ENCODE results near the gene HSFX4.
"Not testable (repeated sequence)": the region's sequence is repeated elsewhere in the genome, so short reads cannot be mapped to it uniquely, and the experiment has no call there.

HSFX4 gene

GRCh38 chrX:149938427-149938880 lies 9.1 kb downstream of the HSFX4 start, which contains the start of gene EOLA2:
Gene EOLA2, minus strand, starts transcription at chrX:149938491. Its CDS starts 4,617 bp downstream, at chrX:149933874.
- DNase-seq: peak; percentile 86

- DNase-seq: peak; percentile 58
Observed at GRCh38 chrX:149938881-149939654, 9.7 kb downstream of the HSFX4 start.

DNA sequence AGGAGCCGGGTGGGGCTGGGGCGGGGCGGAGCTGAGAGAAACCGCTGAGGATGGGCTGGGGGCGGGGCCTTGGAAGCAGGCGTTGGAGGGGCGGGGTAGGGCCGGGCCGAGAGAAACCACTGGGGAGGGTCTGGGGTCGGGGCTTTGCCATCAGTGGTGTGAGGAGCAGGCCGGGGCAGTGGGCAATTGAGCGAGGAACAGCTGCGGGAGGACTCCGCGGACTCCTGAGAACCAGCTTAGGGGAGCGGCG lies 10.2 kb downstream of the HSFX4 start:
- no peak for DNase-seq

DNA sequence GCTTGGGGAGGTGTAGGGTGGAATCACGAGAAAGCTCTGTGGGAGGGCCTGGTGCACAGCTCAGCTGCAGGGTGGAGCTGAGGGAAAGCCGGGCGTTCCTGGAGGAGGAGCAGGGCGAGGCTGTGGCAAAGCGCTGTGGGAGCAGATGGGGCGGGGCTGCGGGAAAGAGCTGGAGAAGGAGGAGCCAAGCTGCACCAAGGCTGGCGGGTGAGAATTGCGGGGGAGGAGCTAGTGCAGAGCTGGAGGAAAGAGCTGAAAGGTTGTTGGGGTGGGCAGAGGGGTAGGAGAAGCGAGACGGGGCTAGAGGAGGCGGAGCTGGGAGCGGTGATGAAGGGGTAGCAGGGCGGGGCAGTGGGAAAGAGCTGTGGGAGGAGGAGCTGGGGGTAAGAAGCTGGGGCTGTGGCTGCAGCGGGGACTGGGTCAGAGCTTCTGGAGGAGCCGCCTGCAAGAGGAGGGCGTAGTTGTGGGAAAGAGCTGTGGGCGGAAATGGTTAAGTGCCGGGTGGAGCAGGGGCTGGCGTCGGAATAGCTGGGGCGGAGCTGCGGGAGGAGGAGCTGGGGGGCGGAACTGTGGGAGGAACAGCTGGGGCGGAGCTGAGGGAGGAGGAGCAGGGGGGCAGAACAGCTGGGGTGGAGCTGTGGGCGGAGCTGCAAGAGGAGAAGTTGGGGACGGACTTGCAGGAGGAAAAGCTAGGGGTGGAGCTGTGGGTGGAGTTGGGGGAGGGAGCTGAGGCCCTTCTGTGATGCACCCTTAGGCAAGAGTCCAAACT lies 10.7 kb downstream of the HSFX4 start:
- DNase-seq: peak; percentile 88

DNA sequence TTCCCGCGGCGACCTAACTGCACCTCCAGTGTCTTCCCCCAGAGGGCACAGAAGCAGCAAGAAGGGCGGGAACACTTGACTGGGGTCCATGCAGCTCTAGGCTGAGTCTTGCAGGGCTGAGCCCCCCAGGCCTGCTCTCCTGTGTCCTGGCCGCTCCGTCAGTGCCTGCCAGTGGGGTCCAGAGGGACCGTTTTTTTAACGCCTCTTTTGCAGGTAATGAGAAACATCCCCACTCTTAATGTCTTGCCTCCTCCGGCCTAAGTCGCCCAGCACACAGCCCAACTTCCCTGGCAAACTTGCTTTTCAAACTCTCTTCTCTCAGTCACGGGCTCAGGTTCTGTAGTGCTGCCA lies 11.3 kb downstream of the HSFX4 start:
- DNase-seq: not testable (repeated sequence)

DNA sequence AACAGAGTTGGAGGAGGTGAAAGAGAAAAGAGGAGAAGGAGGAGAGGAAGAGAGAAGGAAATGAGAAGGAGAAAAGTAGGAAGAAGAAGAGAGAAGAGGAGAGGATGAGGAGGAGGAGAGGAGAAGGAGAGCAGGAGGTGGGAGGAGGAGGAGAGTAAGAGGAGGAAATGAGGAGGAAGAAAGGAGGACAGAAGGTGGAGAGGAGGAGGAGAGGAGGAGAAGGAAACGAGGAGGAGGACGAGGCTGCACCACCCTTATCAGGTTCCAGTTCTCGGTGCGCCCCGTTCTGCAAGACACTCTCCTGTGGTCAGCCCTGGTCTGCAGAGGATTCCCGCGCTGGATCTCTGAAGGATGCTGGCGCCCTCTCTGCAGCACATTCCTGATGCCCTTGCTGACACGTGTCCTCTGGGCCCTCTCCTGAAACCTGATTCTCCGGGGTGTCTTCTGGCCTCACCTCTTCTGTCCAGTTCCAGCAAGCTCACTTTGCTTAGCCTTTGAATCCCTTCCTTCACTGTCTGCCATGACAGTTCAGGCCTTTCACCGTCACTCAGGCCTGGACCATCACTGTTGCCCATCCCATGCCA lies 15.8 kb downstream of the HSFX4 start:
- not testable (repeated sequence) for DNase-seq

DNA sequence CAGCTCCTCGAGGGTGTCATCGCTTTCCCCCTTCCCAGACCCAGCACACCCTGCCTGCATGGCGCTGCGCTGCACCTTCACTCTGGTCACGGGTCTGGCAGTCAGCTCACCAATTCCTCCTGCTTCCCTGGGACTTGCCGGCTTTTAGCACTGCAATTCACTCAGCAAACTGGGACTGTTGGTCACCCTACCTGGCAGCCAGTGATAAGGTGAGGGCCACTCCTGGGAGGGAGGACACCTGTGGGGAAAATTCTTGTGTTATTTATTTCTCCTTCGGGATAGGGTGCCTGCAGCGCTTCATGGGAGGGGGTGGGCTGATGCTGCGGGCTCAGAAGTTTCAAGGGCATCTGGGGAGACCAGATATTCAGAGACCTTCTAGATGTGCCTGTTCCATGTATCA lies 16.4 kb downstream of the HSFX4 start:
- not testable (repeated sequence) for DNase-seq

DNA sequence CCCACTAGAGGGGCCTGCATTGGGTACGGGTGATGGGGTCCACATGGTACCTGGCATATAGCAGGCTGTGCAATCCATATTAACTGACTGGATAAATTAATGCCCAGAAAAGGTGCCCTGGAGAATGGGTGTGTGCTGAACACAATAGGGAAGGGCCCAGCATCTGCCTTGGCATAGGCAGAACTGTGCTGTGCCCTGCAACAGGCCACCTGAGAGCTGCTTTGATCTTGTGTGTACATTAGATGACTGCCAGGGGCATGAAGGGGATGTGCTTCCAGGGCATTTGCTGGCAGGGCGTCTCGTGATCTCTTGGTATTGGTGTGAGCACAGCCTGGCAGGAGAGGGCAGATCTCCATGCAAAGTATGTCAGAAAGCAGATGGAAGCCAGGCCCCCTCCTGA lies 17.6 kb downstream of the HSFX4 start:
- not testable (repeated sequence) for DNase-seq

GRCh38 chrX:149948016-149948415 lies 18.6 kb downstream of the HSFX4 start:
- DNase-seq: no peak

GRCh38 chrX:149949743-149950436 lies 20.5 kb downstream of the HSFX4 start:
- no peak for DNase-seq

GRCh38 chrX:149950681-149951080 lies 21.3 kb downstream of the HSFX4 start:
- DNase-seq: peak; percentile 0

GRCh38 chrX:149961572-149961971 lies 32.2 kb downstream of the HSFX4 start:
- DNase-seq: no peak

GRCh38 chrX:149962010-149962409 lies 32.6 kb downstream of the HSFX4 start:
- DNase-seq: no peak

DNA sequence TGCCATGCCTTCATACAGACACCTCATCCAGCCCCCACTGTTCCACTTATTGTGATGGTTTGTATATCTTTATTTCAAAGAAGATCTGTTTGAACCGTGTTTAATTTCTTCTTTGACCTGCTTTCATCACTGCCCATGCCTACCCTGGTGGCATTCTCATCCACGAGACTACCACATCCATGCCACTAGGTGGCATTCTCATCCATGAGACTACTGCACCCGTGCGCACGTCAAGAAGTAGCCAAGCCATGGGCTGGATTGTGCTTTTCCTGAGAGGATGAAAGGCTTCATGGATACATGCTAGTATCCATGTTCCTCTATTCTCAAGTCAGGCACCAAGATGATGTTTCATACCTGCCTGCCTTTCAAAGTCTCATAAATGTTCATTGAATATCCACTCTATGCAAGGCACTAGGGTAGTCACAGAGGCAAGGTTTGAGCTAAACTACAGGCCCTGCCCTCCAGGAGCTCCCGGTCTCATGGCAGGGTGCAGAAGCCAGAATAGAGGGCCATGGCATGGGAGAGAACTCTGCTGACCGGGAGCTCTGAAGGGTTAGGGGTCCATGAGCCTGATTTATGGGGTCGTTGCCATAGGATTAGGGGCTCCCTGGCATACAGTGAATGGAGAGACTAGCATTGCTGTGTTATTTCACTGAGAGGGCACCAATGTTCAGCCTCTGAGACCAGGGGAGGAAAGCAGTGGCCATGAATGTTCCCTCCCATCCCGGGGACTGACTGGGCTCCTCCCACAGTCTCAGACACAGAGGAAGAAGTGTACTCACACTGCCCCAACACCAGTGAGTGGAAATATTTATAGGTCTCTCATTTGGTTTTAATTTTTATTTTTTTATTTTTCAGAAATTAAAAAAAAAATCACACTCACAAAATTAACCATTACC lies 33.7 kb downstream of the HSFX4 start:
- DNase-seq: no peak

GRCh38 chrX:149979126-149979644 lies 49.8 kb downstream of the HSFX4 start:
- DNase-seq: no peak

Data from GF-D8 (cell line).